ENCODE measurements around the gene GDI1. TPM values are rescaled to one million over a fixed set of nuclear protein-coding genes. Genes with fewer than 3 reads are reported as not detected.
A peak's percentile ranks its signal among the peaks of the same experiment; 100 is the strongest.

GDI1 gene
- total RNA-seq, 1 donor from 2014 or later, result 98.5 TPM

GRCh38 chrX:154409222-154409871, 27.6 kb upstream of the GDI1 start, which contains the start of gene DNASE1L1:
TSS of gene DNASE1L1 (minus strand) at chrX:154409254. CDS start at chrX:154405568, 3,686 bp downstream.
- peak within 1 kb of the TSS; percentile 40 for H3K4me3 ChIP-seq (ENCODE audit: low read depth, low read length)
- DNase-seq (ENCODE audit: low read depth) (peak; percentile 58), FAIRE-seq (no peak)
- peaks cover 2% of the 10 kb centered on the region for H3K36me3 ChIP-seq (ENCODE audit: control insufficient read depth, insufficient read depth, low read length)
- TF ChIP-seq CTCF (IDR thresholded peaks at IDR 0.05; ENCODE audit: insufficient read depth, low read length, severe bottlenecking), result no peak
- H3K27me3 ChIP-seq (ENCODE audit: control insufficient read depth, insufficient read depth, low read length), result no peaks in the 10 kb centered on the region

GRCh38 chrX:154411981-154412340, 25.0 kb upstream of the GDI1 start:
- FAIRE-seq (no peak), DNase-seq (ENCODE audit: low read depth) (no peak)
- Histone ChIP-seq H3K36me3 (ENCODE audit: control insufficient read depth, insufficient read depth, low read length) (peaks cover 2% of the 10 kb centered on the region), H3K27me3 (ENCODE audit: control insufficient read depth, insufficient read depth, low read length) (no peaks in the 10 kb centered on the region), H3K4me3 (ENCODE audit: low read depth, low read length) (peak overlapping the region; percentile 63)
- TF ChIP-seq CTCF (IDR thresholded peaks at IDR 0.05; ENCODE audit: insufficient read depth, low read length, severe bottlenecking), result no peak

GRCh38 chrX:154412468-154412867, 24.5 kb upstream of the GDI1 start:
- FAIRE-seq, result no peak
- H3K27me3 ChIP-seq (ENCODE audit: control insufficient read depth, insufficient read depth, low read length), result no peaks in the 10 kb centered on the region
- no peak for TF ChIP-seq CTCF (IDR thresholded peaks at IDR 0.05; ENCODE audit: insufficient read depth, low read length, severe bottlenecking)
- peak overlapping the region; percentile 63 for H3K4me3 ChIP-seq (ENCODE audit: low read depth, low read length)
- DNase-seq (ENCODE audit: low read depth), result no peak
- H3K36me3 ChIP-seq (ENCODE audit: control insufficient read depth, insufficient read depth, low read length), result peaks cover 2% of the 10 kb centered on the region

GRCh38 chrX:154413142-154413541, 23.8 kb upstream of the GDI1 start:
- no peak for DNase-seq (ENCODE audit: low read depth)
- peaks cover 2% of the 10 kb centered on the region for H3K36me3 ChIP-seq (ENCODE audit: control insufficient read depth, insufficient read depth, low read length)
- H3K27me3 ChIP-seq (ENCODE audit: control insufficient read depth, insufficient read depth, low read length), result no peaks in the 10 kb centered on the region
- H3K4me3 ChIP-seq (ENCODE audit: low read depth, low read length), result no peak overlapping the region
- no peak for TF ChIP-seq CTCF (IDR thresholded peaks at IDR 0.05; ENCODE audit: insufficient read depth, low read length, severe bottlenecking)
- no peak for FAIRE-seq

GRCh38 chrX:154417157-154417556, 19.8 kb upstream of the GDI1 start:
- FAIRE-seq, result no peak
- Histone ChIP-seq H3K4me3 (ENCODE audit: low read depth, low read length) (no peak overlapping the region), H3K27me3 (ENCODE audit: control insufficient read depth, insufficient read depth, low read length) (no peaks in the 10 kb centered on the region), H3K36me3 (ENCODE audit: control insufficient read depth, insufficient read depth, low read length) (peaks cover 3% of the 10 kb centered on the region)
- no peak for TF ChIP-seq CTCF (IDR thresholded peaks at IDR 0.05; ENCODE audit: insufficient read depth, low read length, severe bottlenecking)
- no peak for DNase-seq (ENCODE audit: low read depth)

- TF ChIP-seq CTCF (IDR thresholded peaks at IDR 0.05; ENCODE audit: insufficient read depth, low read length, severe bottlenecking), result no peak
- peaks cover 1% of the 10 kb centered on the region for H3K36me3 ChIP-seq (ENCODE audit: control insufficient read depth, insufficient read depth, low read length)
- H3K27me3 ChIP-seq (ENCODE audit: control insufficient read depth, insufficient read depth, low read length), result no peaks in the 10 kb centered on the region
- FAIRE-seq (no peak), DNase-seq (ENCODE audit: low read depth) (no peak)
- H3K4me3 ChIP-seq (ENCODE audit: low read depth, low read length), result no peak overlapping the region
Observed at GRCh38 chrX:154419189-154419588, 17.8 kb upstream of the GDI1 start.
